Hematopoietic multipotent progenitor cell treated with erythropoietin and hydrocortisone succinate and interleukin-3 and kit ligand, for 8 days (in vitro differentiated cells): ENCODE results near the gene CCNL2.
"Not testable (repeated sequence)": the region's sequence is repeated elsewhere in the genome, so short reads cannot be mapped to it uniquely, and the experiment has no call there.

Experiments used
- DNase-seq: peaks from one replicate; pipeline ENCODE4 v3.0.0-alpha.2; 2015

Gene CCNL2

DNA sequence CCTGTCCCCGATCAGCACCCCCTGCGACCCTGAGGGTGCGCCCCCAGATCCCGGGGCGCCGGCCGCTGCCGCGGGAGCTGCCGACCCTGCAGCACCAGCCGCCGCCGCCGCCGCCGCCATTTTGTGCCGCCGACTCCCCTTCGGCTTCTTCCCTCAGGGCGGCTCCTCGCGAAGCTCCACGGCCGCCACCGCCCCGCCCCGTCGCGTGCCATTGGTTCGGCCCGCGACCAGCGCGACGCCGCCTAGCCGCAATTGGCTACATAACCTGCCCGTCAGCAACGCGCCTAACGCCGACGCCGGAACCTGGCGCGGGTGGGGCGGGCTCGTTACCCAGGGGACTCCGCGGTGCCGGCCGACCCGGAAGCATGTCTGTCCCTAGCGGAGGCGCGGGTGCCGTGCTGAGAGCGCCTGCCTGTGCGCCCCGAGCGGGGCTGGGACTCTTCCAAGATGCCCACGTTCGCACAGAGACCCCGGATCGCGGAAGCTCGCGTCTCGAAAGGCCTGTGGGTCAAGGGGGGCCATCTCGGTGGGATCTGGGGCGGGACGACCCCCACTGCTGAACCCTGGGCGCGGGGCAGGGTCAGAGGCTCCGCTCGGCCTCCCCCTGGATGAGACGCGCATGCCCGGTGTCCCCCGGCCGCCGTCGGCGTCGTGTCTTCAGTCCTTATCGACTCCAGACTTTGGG is at the start of gene CCNL2:
CCNL2 (minus strand) TSS at position 149 of the 685 bp plus-strand sequence; CDS start at position 120, 29 bp downstream.
- peak; percentile 97 for DNase-seq

DNA sequence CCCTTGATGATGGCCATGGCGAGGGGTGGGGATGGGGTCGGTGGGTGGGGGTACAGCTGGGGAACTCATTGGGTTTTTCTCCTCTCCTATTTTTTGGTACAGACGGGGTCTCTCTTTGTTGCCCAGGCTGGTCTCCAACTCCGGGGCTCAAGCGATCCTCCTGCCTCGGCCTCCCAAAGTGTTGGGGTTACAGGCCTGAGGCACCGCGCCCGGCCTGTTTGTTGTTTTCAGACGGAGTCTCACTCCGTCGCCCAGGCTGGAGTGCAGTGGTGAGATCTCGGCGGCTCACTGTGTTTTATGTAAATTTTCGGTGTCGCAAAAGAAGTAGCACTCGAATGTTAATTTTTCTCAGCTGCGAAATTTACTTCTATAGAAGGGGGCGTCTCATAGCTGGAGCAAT is 47.5 kb upstream of the CCNL2 start:
- DNase-seq, result not testable (repeated sequence)

DNA sequence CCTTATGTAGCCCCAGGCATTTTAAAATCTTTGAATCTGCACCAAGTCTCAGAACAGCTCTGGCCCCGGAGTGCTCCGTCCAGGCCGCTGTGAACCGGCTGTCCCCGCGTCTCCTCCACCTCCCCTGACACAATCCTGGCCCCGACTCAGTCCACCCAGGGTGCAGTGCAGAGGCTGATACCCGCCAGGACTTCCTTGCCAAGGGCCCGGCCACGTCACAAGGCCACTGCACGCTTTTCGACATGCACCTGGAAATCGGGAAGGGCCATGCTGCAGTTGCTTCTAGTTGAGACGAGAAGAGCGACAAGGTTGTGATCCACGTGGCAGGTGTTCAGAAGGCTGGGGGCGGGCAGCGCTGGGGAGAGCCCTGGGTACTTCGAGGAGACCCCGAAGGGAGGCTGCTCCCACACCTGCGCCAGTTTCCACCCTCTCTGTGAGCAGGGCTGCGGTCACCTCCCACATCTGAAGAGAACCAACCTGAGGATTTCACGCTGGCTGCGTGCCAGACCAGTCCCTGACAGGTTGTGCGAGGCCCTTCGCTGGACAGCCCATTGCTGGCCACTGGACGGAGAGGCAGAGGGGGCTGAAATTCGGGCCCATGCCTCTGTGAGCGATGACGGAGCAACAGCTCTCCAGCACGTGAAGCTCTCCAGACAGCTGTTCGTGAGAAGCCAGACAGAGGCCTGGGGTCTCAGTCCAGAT is 43.1 kb upstream of the CCNL2 start:
- DNase-seq, result no peak

DNA sequence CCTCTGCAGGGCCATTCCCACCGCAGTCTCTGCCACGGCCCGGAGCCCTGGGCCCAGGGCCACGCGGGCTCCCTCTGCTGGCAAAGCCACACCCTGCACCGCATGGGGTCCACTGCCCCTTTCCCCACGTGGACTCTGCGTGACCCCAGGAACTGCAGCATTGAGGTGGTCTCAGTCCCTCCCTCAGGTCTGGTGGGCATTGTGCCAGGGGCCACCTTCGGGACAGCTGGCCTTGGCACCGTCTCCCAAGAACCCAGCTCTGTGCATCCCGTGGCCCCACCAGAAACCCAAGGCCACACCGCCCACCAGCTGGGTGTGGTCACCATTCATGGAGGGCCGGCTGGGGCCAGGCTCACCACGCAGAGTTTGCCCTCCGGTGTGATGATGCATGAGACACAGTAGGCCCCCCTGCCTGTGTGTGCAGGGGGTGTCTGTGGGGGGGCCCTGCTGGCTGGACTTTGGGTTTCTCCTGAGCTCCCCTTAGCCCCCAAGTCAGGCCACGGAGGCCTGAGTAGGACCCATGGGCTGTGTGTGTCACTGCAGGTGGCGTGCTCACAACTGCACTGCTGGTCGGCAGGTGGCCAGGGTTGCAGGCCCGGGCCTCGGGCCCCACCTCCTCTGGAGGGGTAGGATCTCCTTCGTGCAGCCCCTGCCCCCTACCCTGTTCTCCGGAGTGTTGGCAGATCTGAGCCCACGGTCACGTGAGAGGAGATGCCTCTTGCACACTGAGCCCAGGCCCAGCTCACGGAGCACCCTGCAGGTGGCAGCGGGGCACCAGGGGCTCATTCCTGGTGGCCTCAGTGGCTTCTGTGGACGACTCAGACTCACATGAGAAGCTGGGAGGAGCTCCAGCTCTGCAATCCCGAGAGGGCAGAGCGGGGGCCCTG is 42.1 kb upstream of the CCNL2 start:
- peak; percentile 45 for DNase-seq

GRCh38 chr1:1440262-1441001 is 41.3 kb upstream of the CCNL2 start:
- no peak for DNase-seq

GRCh38 chr1:1439546-1440261 is 40.6 kb upstream of the CCNL2 start:
- DNase-seq, result no peak

DNA sequence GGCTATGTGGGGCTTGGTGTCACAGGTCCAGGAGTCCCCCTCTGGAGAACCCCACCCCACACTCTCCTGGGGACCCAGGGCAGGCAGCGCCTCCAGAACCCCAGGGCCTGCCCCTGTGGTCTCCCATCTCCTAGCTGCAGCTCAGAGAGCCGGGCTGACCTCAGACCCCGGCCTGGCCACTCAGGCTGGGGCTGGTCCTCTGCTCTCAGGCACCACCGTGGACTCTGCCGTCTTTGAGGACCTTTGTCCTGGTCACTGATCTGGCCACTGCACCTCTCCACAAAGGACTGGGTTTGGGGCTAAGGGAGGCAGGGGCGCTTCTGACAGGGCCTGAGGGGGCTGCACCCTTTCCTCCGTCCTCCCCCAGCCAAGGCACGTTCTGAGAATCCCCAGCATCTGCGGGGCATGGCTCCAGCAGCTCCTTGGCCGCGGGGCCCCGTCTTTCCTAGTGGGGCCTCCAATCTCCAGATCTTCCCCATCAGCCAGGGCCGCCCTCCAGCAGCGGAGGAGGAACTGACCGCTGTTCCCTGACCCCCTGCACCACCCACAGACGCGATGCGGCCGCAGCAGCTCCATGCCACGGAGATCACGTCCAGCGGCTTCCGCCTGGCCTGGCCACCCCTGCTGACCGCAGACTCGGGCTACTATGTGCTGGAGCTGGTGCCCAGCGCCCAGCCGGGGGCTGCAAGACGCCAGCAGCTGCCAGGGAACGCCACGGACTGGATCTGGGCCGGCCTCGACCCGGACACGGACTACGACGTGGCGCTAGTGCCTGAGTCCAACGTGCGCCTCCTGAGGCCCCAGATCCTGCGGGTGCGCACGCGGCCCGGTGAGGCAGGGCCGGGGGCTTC is 39.6 kb upstream of the CCNL2 start:
- no peak for DNase-seq

GRCh38 chr1:1437904-1438376 is 38.8 kb upstream of the CCNL2 start:
- no peak for DNase-seq

DNA sequence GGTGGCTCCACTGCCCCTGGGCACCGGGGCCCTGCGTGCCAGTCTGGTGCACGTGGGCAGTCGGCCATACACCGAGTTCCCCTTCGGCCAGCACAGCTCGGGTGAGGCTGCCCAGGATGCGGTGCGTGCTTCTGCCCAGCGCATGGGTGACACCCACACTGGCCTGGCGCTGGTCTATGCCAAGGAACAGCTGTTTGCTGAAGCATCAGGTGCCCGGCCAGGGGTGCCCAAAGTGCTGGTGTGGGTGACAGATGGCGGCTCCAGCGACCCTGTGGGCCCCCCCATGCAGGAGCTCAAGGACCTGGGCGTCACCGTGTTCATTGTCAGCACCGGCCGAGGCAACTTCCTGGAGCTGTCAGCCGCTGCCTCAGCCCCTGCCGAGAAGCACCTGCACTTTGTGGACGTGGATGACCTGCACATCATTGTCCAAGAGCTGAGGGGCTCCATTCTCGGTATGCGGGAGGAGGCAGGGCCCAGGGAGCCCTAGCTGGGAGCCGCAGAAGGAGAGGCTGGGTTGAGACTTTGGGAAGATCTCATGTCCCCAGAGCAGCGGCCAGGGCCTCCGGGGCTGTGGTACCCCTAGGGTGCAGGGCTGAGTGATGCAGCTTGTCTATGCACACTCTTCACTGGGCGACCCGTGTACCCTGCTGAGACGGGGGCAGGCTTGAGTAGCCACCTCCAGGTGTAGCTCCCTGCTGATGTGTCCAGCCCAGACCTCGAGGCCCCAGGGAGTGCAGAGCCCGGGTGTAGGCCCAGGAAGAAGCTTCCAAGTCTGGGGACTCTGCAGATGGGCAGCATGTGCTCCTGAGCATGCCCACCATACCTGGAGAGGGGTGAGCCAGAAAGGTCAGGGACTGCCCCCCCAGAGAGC is 38.1 kb upstream of the CCNL2 start:
- no peak for DNase-seq

- DNase-seq, result no peak
These were observed 37.5 kb upstream of the CCNL2 start for GRCh38 chr1:1436630-1437032.

DNA sequence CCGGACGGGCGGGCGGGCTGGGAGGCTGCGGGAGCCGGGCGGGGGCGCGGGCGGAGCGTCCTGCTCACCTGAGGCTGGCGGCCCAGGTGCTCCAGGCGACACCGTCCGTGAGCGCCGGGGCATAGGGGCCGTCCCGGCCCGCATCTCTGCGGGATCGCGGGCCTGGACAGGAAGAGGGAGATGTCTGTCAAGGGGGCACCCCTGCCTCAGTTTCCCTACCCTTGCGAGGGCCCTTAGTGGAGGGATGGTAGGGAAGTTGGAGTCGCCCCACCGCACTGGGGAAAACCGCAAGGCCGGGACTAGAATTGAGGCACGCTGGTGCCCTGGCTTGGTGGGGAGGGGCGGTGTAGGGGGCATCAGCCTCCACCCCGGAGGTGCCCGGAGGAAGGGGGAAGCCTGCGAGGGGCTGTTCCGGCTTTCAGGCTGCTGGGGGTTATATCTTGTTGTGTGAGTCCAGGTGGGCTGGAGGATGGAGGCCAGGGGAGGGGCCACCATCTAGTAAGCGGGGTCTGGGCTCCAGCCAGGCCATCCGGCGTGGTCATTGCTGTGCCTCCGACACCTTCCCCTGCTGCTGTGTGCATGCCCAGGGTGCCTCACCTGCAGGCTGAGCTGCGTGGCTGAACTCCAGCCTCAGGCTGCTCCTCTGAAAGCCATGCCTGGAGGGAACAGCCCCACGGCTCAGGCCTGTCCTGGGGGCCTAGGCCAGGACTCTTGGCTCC is 36.9 kb upstream of the CCNL2 start:
- DNase-seq, result no peak

- peak; percentile 43 for DNase-seq
These were observed 36.2 kb upstream of the CCNL2 start, which contains the start of gene VWA1 for GRCh38 chr1:1435106-1435903. VWA1 (plus strand) TSS chr1:1435690; CDS start chr1:1435749, 59 bp downstream.

DNA sequence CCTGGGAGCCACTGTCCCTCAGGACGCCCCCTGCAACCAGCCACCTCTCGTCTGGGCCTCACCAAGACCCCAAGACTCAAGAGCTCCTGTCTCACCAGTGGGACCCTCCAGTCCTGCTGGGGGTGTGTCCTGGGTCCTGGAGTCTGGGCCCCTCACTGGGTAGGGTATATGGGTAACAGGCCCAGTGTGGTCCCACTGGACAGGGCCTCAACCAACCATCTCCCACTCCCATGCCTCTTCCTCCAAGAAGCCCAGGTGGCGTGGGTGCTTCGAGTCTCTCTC is 35.6 kb upstream of the CCNL2 start:
- DNase-seq, result no peak

DNA sequence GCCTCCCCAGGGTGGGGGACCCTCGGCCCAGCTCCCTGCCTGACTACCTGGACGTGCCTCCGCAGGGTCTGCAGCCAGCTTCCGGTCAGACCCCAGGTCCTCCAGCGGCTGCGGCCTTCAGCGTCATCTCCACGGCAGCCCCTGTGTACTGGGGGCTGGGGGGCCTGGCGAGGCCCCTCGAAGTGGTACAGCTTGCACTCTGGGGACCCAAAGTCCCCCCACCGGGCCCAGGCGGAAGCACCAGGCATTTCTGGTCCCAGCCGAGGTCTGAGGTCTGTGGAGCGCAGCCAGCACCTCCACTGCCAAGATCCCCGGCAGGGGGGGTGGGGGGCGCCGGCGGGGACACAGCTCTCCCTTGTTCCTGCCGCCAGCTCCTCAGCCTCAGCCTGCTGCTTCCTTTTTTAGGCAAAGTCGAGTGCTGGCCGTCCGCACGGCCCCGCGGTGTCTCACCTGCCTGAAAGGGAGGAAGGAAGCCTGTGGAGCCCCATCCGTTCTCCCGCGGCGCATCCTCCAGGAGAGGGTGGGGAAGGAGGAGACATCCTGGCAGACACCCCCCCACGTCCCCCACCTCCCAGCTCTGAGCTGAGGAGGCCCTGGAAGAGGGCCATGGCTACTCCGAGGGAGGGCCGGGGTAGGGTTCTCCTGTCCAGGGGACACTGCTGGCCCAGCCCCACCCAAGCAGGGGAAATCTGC is 35.1 kb upstream of the CCNL2 start:
- no peak for DNase-seq

DNA sequence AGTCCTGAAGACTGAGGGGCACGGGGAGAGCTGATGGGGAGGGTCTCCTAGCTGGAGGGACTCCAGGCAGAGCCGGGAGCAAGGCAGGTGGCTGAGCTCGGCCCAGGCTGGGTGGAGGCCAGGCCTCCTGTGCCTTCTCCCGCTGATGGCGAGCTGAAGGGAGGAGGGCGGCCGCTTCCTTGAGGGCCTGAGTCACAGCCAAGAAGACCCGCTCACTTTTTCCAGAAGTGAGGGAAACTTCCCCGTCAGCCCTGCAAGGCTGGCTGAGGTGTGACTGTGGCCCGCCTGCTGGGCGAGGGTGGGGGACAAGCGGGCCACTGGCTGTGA is 34.6 kb upstream of the CCNL2 start:
- no peak for DNase-seq

DNA sequence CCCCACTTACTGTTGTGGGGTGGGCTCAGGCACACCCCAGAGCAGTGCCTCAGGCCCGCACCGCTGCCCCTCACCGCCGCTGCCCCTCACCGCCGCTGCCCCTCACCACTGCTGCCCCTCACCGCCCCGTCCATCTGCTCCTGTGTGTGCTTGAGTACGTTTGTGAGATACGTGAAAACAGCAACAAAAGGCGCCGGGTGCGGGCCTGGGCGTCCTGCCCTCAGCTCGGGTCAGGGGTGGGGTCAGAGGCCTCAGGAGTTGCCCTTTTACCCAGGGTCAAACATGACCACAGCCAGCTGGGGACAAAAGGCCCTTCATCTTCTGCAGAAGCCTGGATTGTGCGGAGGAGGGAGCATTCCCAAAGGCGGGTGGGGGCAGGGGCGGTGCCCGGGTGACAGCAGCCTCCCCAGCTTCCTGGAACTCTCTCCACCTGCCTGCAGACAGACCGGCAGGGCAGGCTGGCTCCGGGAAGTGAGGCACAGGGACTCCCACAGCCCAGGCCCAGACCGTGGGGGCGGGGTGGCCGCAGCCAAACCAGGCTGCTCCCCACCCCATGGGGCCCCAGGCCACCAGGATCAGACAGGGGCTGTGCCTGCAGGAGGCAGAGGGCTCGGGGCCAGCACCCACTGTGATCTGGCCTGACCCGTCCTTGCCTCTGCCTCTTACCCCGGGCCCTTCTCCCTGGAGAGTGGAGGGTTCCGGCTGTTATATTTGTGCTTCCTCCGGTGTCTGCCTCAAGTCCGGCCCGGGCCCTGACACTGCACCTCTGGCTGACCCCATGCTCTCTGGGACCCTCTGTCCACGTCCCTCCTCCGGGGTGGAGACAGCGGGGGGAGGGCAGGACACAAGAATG is 34.0 kb upstream of the CCNL2 start:
- DNase-seq, result no peak
